ENCODE measurements around the gene PLCH2.

PLCH2 gene

DNA sequence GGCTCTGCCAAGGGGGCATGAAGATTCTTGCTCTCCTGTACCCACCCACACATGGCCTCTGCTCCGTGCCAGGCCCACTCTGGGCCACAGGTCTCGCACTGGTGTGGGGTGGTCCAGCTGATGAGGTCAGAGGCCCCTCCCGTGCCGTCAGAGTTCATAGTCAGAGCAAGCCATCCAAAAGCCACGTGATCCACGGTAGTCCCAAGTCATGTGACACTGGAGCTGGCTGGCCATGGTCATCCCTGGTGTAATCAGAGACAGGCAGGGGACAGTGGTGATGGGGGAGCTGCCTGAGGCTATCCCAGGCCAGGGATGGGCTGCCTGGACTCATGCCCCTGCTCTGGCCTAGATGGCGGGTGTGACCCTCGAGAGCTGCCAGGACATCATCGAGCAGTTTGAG, 10.5 kb downstream of the PLCH2 start:
- TF ChIP-seq, protein P1, sequence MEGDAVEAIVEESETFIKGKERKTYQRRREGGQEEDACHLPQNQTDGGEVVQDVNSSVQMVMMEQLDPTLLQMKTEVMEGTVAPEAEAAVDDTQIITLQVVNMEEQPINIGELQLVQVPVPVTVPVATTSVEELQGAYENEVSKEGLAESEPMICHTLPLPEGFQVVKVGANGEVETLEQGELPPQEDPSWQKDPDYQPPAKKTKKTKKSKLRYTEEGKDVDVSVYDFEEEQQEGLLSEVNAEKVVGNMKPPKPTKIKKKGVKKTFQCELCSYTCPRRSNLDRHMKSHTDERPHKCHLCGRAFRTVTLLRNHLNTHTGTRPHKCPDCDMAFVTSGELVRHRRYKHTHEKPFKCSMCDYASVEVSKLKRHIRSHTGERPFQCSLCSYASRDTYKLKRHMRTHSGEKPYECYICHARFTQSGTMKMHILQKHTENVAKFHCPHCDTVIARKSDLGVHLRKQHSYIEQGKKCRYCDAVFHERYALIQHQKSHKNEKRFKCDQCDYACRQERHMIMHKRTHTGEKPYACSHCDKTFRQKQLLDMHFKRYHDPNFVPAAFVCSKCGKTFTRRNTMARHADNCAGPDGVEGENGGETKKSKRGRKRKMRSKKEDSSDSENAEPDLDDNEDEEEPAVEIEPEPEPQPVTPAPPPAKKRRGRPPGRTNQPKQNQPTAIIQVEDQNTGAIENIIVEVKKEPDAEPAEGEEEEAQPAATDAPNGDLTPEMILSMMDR (IDR thresholded peaks at IDR 0.05; ENCODE audit: low read length), result no peak
- Histone ChIP-seq H3K9ac (ENCODE audit: low read length) (no peak overlapping the region), H3K9me2 (ENCODE audit: low read depth, low read length) (no peaks in the 10 kb centered on the region), H3K4me3 (ENCODE audit: low read depth, low read length, poor library complexity, severe bottlenecking) (no peak overlapping the region), H3K27me3 (ENCODE audit: insufficient read depth, low read length) (peaks cover 14% of the 10 kb centered on the region; the same call in 1 of the 2 replicates), H2AFZ (ENCODE audit: low read length) (no peak overlapping the region), H3K27ac (ENCODE audit: low read depth, low read length, poor library complexity, severe bottlenecking) (no peak overlapping the region), H3F3A (ENCODE audit: insufficient read depth, low read length) (no peaks in the 10 kb centered on the region), H4K20me1 (ENCODE audit: insufficient read depth, low read length) (no peaks in the 10 kb centered on the region), H3K36me3 (ENCODE audit: insufficient read depth, low read length) (no peaks in the 10 kb centered on the region; the same call in 1 of the 2 replicates), H3K4me1 (ENCODE audit: insufficient read depth, low read length, severe bottlenecking) (no peaks in the 10 kb centered on the region), H3K4me2 (ENCODE audit: low read length) (no peak overlapping the region), H3K9me3 (ENCODE audit: low read length) (no peaks in the 10 kb centered on the region), H3K79me2 (ENCODE audit: insufficient read depth, low read length) (no peaks in the 10 kb centered on the region)

DNA sequence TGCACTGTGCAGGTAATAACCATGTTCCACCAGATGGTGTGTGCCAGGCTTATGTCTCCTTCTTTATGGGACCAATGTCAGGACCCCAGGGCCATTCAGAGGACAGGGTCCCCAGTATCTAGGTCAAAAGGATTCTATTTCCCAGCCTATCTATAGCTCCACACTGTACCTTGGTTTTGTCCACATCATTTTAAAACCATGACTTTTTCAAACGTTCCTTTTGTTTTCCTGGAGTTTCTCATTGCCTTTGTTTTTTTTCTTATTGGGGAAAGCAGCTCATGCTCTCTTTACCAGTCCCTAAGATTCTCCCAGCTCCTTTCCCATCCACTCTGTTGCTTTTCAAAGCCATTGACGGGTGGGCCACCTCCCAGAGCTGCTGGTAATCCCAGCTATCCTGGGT, 12.6 kb downstream of the PLCH2 start:
- H3K4me2 ChIP-seq (ENCODE audit: low read length), result no peak overlapping the region
- no peaks in the 10 kb centered on the region for H3F3A ChIP-seq (ENCODE audit: insufficient read depth, low read length)
- H3K27me3 ChIP-seq (ENCODE audit: insufficient read depth, low read length), result peaks cover 20% of the 10 kb centered on the region; the same call in 1 of the 2 replicates
- no peak overlapping the region for H3K9ac ChIP-seq (ENCODE audit: low read length)
- H3K9me2 ChIP-seq (ENCODE audit: low read depth, low read length), result no peaks in the 10 kb centered on the region
- H3K4me3 ChIP-seq (ENCODE audit: low read depth, low read length, poor library complexity, severe bottlenecking), result no peak overlapping the region
- H2AFZ ChIP-seq (ENCODE audit: low read length), result no peak overlapping the region
- no peak overlapping the region for H3K27ac ChIP-seq (ENCODE audit: low read depth, low read length, poor library complexity, severe bottlenecking)
- H3K9me3 ChIP-seq (ENCODE audit: low read length), result no peaks in the 10 kb centered on the region
- no peaks in the 10 kb centered on the region for H3K79me2 ChIP-seq (ENCODE audit: insufficient read depth, low read length)
- no peaks in the 10 kb centered on the region for H3K4me1 ChIP-seq (ENCODE audit: insufficient read depth, low read length, severe bottlenecking)
- H3K36me3 ChIP-seq (ENCODE audit: insufficient read depth, low read length), result no peaks in the 10 kb centered on the region; the same call in 1 of the 2 replicates
- H4K20me1 ChIP-seq (ENCODE audit: insufficient read depth, low read length), result no peaks in the 10 kb centered on the region
- TF ChIP-seq, protein P1 (IDR thresholded peaks at IDR 0.05; ENCODE audit: low read length), result no peak
- no peak for TF ChIP-seq EZH2 (IDR thresholded peaks at IDR 0.05; ENCODE audit: borderline replicate concordance, low read length)

DNA sequence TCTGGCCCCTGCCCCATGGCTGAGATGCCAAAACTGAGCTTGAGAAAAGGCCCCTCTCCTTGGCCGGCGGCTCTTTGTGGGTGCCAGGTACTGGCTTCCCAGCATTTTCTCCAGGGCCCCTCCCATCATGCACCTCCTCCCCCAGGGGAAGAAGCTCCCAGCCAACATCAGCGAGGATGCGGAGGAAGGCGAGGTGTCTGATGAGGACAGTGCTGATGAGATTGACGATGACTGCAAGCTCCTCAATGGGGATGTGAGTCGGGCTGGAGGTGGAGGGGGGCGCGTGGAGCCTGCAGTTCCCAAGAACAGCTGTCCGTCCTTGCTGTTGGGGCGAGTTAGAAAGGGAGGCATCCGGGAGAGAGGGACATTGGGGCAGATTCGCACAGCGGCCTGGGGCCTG, 13.5 kb downstream of the PLCH2 start:
- Histone ChIP-seq H4K20me1 (ENCODE audit: insufficient read depth, low read length) (no peaks in the 10 kb centered on the region), H3K9ac (ENCODE audit: low read length) (no peak overlapping the region), H3K9me2 (ENCODE audit: low read depth, low read length) (no peaks in the 10 kb centered on the region), H3K4me3 (ENCODE audit: low read depth, low read length, poor library complexity, severe bottlenecking) (no peak overlapping the region), H3K4me2 (ENCODE audit: low read length) (no peak overlapping the region), H3K27ac (ENCODE audit: low read depth, low read length, poor library complexity, severe bottlenecking) (no peak overlapping the region), H2AFZ (ENCODE audit: low read length) (no peak overlapping the region), H3F3A (ENCODE audit: insufficient read depth, low read length) (no peaks in the 10 kb centered on the region), H3K9me3 (ENCODE audit: low read length) (no peaks in the 10 kb centered on the region), H3K27me3 (ENCODE audit: insufficient read depth, low read length) (peaks cover 20% of the 10 kb centered on the region; the same call in 1 of the 2 replicates), H3K79me2 (ENCODE audit: insufficient read depth, low read length) (no peaks in the 10 kb centered on the region), H3K4me1 (ENCODE audit: insufficient read depth, low read length, severe bottlenecking) (no peaks in the 10 kb centered on the region), H3K36me3 (ENCODE audit: insufficient read depth, low read length) (no peaks in the 10 kb centered on the region; the same call in 1 of the 2 replicates)
- TF ChIP-seq EZH2 (IDR thresholded peaks at IDR 0.05; ENCODE audit: borderline replicate concordance, low read length), result no peak
- TF ChIP-seq, protein P1 (IDR thresholded peaks at IDR 0.05; ENCODE audit: low read length), result no peak
